Keratinocyte (primary cell): ENCODE measurements around the gene OTOP1. TPM values are rescaled to one million over a fixed set of nuclear protein-coding genes. Genes with fewer than 3 reads are reported as not detected.
"Not testable (repeated sequence)": the region's sequence is repeated elsewhere in the genome, so short reads cannot be mapped to it uniquely, and the experiment has no call there.

Experiments
- DNase-seq: peaks from one replicate; pipeline ENCODE4 v3.0.0-alpha.2; 2011; ENCODE audit warnings: low read depth, missing footprints, low spot score
- FAIRE-seq: peaks from 2 replicates; lab custom pipeline; 2011; peaks lifted over from hg19 to GRCh38; lab: Jason Lieb, UNC
- H2AFZ ChIP-seq: 2 replicates; pipeline ENCODE4 v1.6.0; 2012; ENCODE audit warnings: low read length, control low read depth, inconsistent platforms; ENCODE audit not compliant: control insufficient read depth
- H3K27ac ChIP-seq: 2 replicates; pipeline ENCODE4 v1.5.1; 2011; ENCODE audit warnings: low read length; ENCODE audit not compliant: control insufficient read depth, insufficient read depth
- H3K27me3 ChIP-seq: 3 replicates; pipeline ENCODE4 v1.6.0; 2011; ENCODE audit warnings: low read length; ENCODE audit not compliant: control insufficient read depth, insufficient read depth; ENCODE audit errors: extremely low read depth
- H3K36me3 ChIP-seq, 2 experiments: 2 replicates in 1 of 2; 3 replicates in 1 of 2; pipeline ENCODE4 v1.5.1; 2011; ENCODE audit warnings: low read length in 2 of 2, mild to moderate bottlenecking in 1 of 2; ENCODE audit not compliant: control insufficient read depth in 2 of 2, insufficient read depth in 2 of 2; ENCODE audit errors: extremely low read depth in 1 of 2
- H3K4me1 ChIP-seq: 3 replicates; pipeline ENCODE4 v1.5.1; 2011; ENCODE audit warnings: low read length; ENCODE audit not compliant: control insufficient read depth, insufficient read depth; ENCODE audit errors: extremely low read depth
- H3K4me2 ChIP-seq: 3 replicates; pipeline ENCODE4 v1.6.0; 2011; ENCODE audit warnings: low read depth, low read length; ENCODE audit not compliant: control insufficient read depth, insufficient read depth; ENCODE audit errors: extremely low read depth
- H3K4me3 ChIP-seq, 3 experiments: fragments of 200-600 bp in 1 of 3; sonication (generic) in 1 of 3; 2 replicates in 2 of 3; 3 replicates in 1 of 3; pipeline ENCODE4 v1.5.1; 2011 to 2016; ENCODE audit warnings: low read length in 3 of 3, mild to moderate bottlenecking in 3 of 3, control low read depth in 2 of 3, inconsistent platforms in 1 of 3, low read depth in 1 of 3, mixed read lengths in 1 of 3, mixed run types in 1 of 3, moderate library complexity in 1 of 3; ENCODE audit not compliant: control insufficient read depth in 2 of 3, insufficient read depth in 2 of 3; ENCODE audit errors: extremely low read depth in 1 of 3
- H3K79me2 ChIP-seq: 2 replicates; pipeline ENCODE4 v1.6.0; 2012; ENCODE audit warnings: low read length; ENCODE audit not compliant: control insufficient read depth, insufficient read depth
- H3K9ac ChIP-seq: 3 replicates; pipeline ENCODE4 v1.6.0; 2011; ENCODE audit warnings: low read length; ENCODE audit not compliant: control insufficient read depth, insufficient read depth; ENCODE audit errors: extremely low read depth
- H3K9me1 ChIP-seq: 3 replicates; pipeline ENCODE4 v1.6.0; 2011; ENCODE audit warnings: low read length; ENCODE audit not compliant: control insufficient read depth, insufficient read depth; ENCODE audit errors: extremely low read depth
- H3K9me3 ChIP-seq: 2 replicates; pipeline ENCODE4 v1.5.1; 2012; ENCODE audit warnings: low read depth, low read length; ENCODE audit not compliant: control insufficient read depth
- H4K20me1 ChIP-seq: 3 replicates; pipeline ENCODE4 v1.6.0; 2011; ENCODE audit warnings: low read length; ENCODE audit not compliant: control insufficient read depth, insufficient read depth; ENCODE audit errors: extremely low read depth
- CTCF ChIP-seq, 3 experiments: IDR thresholded peaks in 1 of 3; conservative IDR thresholded peaks in 1 of 3; optimal IDR thresholded peaks in 1 of 3; 2 replicates in 2 of 3; 3 replicates in 1 of 3; pipeline versions ENCODE3 to v1.5.1; 2011; ENCODE audit warnings: low read length in 3 of 3, mild to moderate bottlenecking in 3 of 3, moderate library complexity in 2 of 3, control low read depth in 1 of 3, inconsistent platforms in 1 of 3; ENCODE audit not compliant: insufficient read depth in 2 of 3; ENCODE audit errors: extremely low read depth in 1 of 3
- EZH2 ChIP-seq: IDR thresholded peaks from one replicate; pipeline ENCODE4 v1.6.1; 2012; ENCODE audit warnings: inconsistent platforms, mild to moderate bottlenecking, low read length, moderate library complexity
- dilution Hi-C: fragments of 300-500 bp; cut with MboI; formaldehyde crosslinking; loops from one replicate; pipeline ENCODE4 v1.7.0; 2020; ENCODE audit warnings: low sequenced_read_pairs; ENCODE audit not compliant: extremely low pct_ligation_motif_present
- polyA plus RNA-seq, 5 experiments: library from polyadenylated mRNA; depleted of rRNA in 3 of 5; stranded (reverse) in 3 of 5; stranded (forward) in 1 of 5; unstranded in 1 of 5; fragments of >200 nt; gene quantifications; 1 replicate in 1 of 5; 2 replicates in 3 of 5; 3 replicates in 1 of 5; pipeline versions ENCODE4 v1.2.1 to v1.2.3, GENCODE V29; 2011 to 2012; ENCODE audit warnings: missing spikeins in 2 of 5, low read depth in 1 of 5, low replicate concordance in 1 of 5

The OTOP1 gene
- polyA plus RNA-seq, 1 donor (not counting 4 experiments of a cell fraction or from before 2014, with no cell fraction given) = not detected

- no peaks in the 10 kb centered on the region for H3K9me1 ChIP-seq
- H3K4me2 ChIP-seq = no peak overlapping the region
- no peaks in the 10 kb centered on the region for H3K36me3 ChIP-seq
- TF ChIP-seq EZH2 = no peak
- TF ChIP-seq CTCF (optimal IDR thresholded peaks at IDR 0.05 in 1 of 3, IDR thresholded peaks at IDR 0.05 in 1 of 3, conservative IDR thresholded peaks at IDR 0.05 in 1 of 3; ENCODE audit: extremely low read depth in 1 of 3, insufficient read depth in 2 of 3, low read length in 3 of 3) = no peak
- no peak for FAIRE-seq
- H2AFZ ChIP-seq = no peak overlapping the region
- H3K79me2 ChIP-seq = no peaks in the 10 kb centered on the region
- no peak overlapping the region for H3K27ac ChIP-seq
- no peaks in the 10 kb centered on the region for H4K20me1 ChIP-seq
- no peaks in the 10 kb centered on the region for H3K27me3 ChIP-seq
- H3K4me3 ChIP-seq = no peak overlapping the region
- H3K9me3 ChIP-seq = no peaks in the 10 kb centered on the region
- dilution Hi-C loops = no loop called here
- no peak for DNase-seq
- H3K9ac ChIP-seq = no peak overlapping the region
- H3K4me1 ChIP-seq = peaks cover 12% of the 10 kb centered on the region
These were observed 9.6 kb downstream of the OTOP1 start for GRCh38 chr4:4217113-4217512.

DNA sequence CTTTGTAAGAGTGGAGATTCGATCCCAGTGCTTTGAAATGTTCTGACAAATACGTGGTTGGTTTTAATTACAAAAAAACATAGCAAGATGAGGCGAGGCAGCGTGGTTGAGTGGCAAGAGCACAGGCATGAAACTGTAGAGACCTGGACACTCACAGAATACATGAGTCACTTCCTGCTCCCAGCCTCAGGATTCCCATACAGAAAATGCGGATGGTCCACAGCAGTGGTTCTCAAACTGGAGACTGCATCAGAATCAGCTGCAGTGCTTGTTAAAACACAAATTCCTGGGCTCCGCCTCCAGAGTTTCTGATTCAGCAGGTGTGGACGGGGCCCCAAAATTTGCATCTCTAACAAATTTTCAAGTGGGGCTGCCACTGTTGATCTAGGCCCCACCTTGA is 10.1 kb downstream of the OTOP1 start:
- FAIRE-seq = peak; percentile 61
- dilution Hi-C loops = no loop called here
- peak; percentile 21 for DNase-seq
- Histone ChIP-seq H3K79me2 (no peaks in the 10 kb centered on the region), H3K9me3 (no peaks in the 10 kb centered on the region), H3K9ac (no peak overlapping the region), H3K4me1 (peaks cover 12% of the 10 kb centered on the region), H3K27me3 (no peaks in the 10 kb centered on the region), H3K27ac (no peak overlapping the region), H3K4me2 (no peak overlapping the region), H3K36me3 (no peaks in the 10 kb centered on the region), H2AFZ (no peak overlapping the region), H3K4me3 (no peak overlapping the region), H3K9me1 (no peaks in the 10 kb centered on the region), H4K20me1 (no peaks in the 10 kb centered on the region)
- no peak for TF ChIP-seq CTCF (optimal IDR thresholded peaks at IDR 0.05 in 1 of 3, IDR thresholded peaks at IDR 0.05 in 1 of 3, conservative IDR thresholded peaks at IDR 0.05 in 1 of 3; ENCODE audit: extremely low read depth in 1 of 3, insufficient read depth in 2 of 3, low read length in 3 of 3)
- TF ChIP-seq EZH2 = no peak

DNA sequence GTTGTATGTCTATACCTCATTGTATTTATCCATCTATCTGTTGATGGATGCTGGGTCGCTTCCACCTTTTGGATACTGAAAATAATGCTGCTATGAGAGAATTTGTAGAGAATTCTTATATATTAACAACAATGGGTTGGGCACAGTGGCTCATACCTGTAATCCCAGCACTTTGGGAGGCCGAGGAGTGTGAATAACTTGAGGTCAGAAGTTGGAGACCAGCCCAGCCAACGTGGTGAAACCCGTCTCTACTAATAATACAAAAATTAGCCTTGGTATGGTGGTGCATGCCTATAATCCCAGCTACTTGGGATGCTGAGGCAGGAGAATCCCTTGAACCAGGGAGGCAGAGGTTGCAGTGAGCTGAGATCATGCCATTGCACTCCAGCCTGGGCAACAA is 13.1 kb downstream of the OTOP1 start:
- H3K27ac ChIP-seq, H2AFZ ChIP-seq, H3K9ac ChIP-seq, H4K20me1 ChIP-seq, FAIRE-seq, H3K4me3 ChIP-seq, H3K79me2 ChIP-seq, DNase-seq, H3K36me3 ChIP-seq, H3K9me1 ChIP-seq, H3K4me2 ChIP-seq, dilution Hi-C loops, H3K9me3 ChIP-seq, H3K27me3 ChIP-seq: not testable (repeated sequence)
- peaks cover 12% of the 10 kb centered on the region for H3K4me1 ChIP-seq
